Liver (tissue), 9 donors: Measurements from ENCODE around the gene MFSD2B. TPM values are rescaled to one million over a fixed set of nuclear protein-coding genes. Genes with fewer than 3 reads are reported as not detected.

Experiments used
- DNase-seq: peaks from one replicate; pipeline ENCODE4 v3.0.0-alpha.2; 2017; ENCODE audit warnings: low spot score
- H3K27ac ChIP-seq, 2 donors: one replicate each; pipeline ENCODE4 v1.7.0; 2013; ENCODE audit warnings: inconsistent platforms in 2 of 2, low read length in 2 of 2, control low read depth in 1 of 2, low read depth in 1 of 2, mild to moderate bottlenecking in 1 of 2
- H3K27me3 ChIP-seq, 4 donors: one replicate each; pipeline versions ENCODE4 v1.6.1 to v1.7.0; 2013; ENCODE audit warnings: low read length in 3 of 4, inconsistent platforms in 1 of 4, mild to moderate bottlenecking in 1 of 4, moderate library complexity in 1 of 4; ENCODE audit not compliant: control insufficient read depth in 4 of 4, insufficient read depth in 4 of 4
- H3K36me3 ChIP-seq, 4 donors: one replicate each; pipeline versions ENCODE4 v1.6.1 to v1.7.0; 2013; ENCODE audit warnings: low read length in 3 of 4, mild to moderate bottlenecking in 3 of 4, low read depth in 1 of 4, moderate library complexity in 1 of 4; ENCODE audit not compliant: control insufficient read depth in 4 of 4, insufficient read depth in 3 of 4
- H3K4me1 ChIP-seq, 4 donors: one replicate each; pipeline versions ENCODE4 v1.6.1 to v1.7.0; 2013; ENCODE audit warnings: low read length in 3 of 4, mild to moderate bottlenecking in 3 of 4, moderate library complexity in 1 of 4; ENCODE audit not compliant: control insufficient read depth in 4 of 4, insufficient read depth in 4 of 4
- H3K4me3 ChIP-seq, 3 donors: one replicate each; pipeline versions ENCODE4 v1.6.1 to v1.7.0; 2013; ENCODE audit warnings: low read length in 3 of 3, control low read depth in 1 of 3, low read depth in 1 of 3, mild to moderate bottlenecking in 1 of 3
- H3K9ac ChIP-seq, 2 donors: one replicate each; pipeline ENCODE4 v1.7.0; 2013; ENCODE audit warnings: low read length in 2 of 2, mild to moderate bottlenecking in 2 of 2, moderate library complexity in 2 of 2, control low read depth in 1 of 2, low read depth in 1 of 2
- H3K9me3 ChIP-seq, 4 donors: one replicate each; pipeline versions ENCODE4 v1.6.1 to v1.7.0; 2013; ENCODE audit warnings: low read length in 3 of 4; ENCODE audit not compliant: control insufficient read depth in 4 of 4
- EGR1 ChIP-seq, 2 donors: IDR thresholded peaks; 2 replicates each; pipeline ENCODE4 v1.6.1; 2016 to 2018; ENCODE audit warnings: antibody characterized with exemption in 2 of 2, low read depth in 2 of 2
- FOXA1 ChIP-seq: IDR thresholded peaks from 2 replicates; pipeline ENCODE4 v1.6.1; 2016; ENCODE audit warnings: antibody characterized with exemption
- FOXA2 ChIP-seq: IDR thresholded peaks from 2 replicates; pipeline ENCODE4 v1.6.1; 2016; ENCODE audit warnings: antibody characterized with exemption
- GABPA ChIP-seq, 2 donors: IDR thresholded peaks in 1 of 2; conservative IDR thresholded peaks in 1 of 2; 2 replicates each; pipeline ENCODE4 v1.6.1; 2016; ENCODE audit warnings: antibody characterized with exemption in 2 of 2, mild to moderate bottlenecking in 1 of 2, moderate library complexity in 1 of 2
- MAX ChIP-seq: IDR thresholded peaks from 2 replicates; pipeline ENCODE4 v1.6.1; 2016; ENCODE audit warnings: antibody characterized with exemption
- NR2F2 ChIP-seq: IDR thresholded peaks from 2 replicates; pipeline ENCODE4 v1.6.1; 2016; ENCODE audit warnings: antibody characterized with exemption
- RAD21 ChIP-seq, 2 donors: IDR thresholded peaks; 2 replicates each; pipeline ENCODE4 v1.6.1; 2016; ENCODE audit warnings: antibody characterized with exemption in 2 of 2, mild to moderate bottlenecking in 2 of 2
- REST ChIP-seq: IDR thresholded peaks from 2 replicates; pipeline ENCODE4 v1.6.1; 2016; ENCODE audit warnings: antibody characterized with exemption, mild to moderate bottlenecking
- SP1 ChIP-seq: IDR thresholded peaks from 2 replicates; pipeline ENCODE4 v1.6.1; 2018; ENCODE audit warnings: antibody characterized with exemption, mild to moderate bottlenecking
- TAF1 ChIP-seq: conservative IDR thresholded peaks from 2 replicates; pipeline ENCODE4 v1.6.1; 2016; ENCODE audit warnings: antibody characterized with exemption, mild to moderate bottlenecking
- YY1 ChIP-seq: IDR thresholded peaks from 2 replicates; pipeline ENCODE4 v1.6.1; 2016; ENCODE audit warnings: antibody characterized with exemption, mild to moderate bottlenecking
- WGBS: extraction: QIAGEN DNeasy Blood & Tissue Kit; methylation state at CpG from one replicate; pipeline ENCODE4 v1.1.7; 2013; 5-methylcytosine and 5-hydroxymethylcytosine counted together
- polyA plus RNA-seq, 2 donors: library from polyadenylated mRNA; stranded (reverse) in 1 of 2; unstranded in 1 of 2; fragments of 200-250 nt in 1 of 2; fragments of >200 nt in 1 of 2; fragmentation: Nextera tagmentation in 1 of 2; extraction: Ambion mirVana in 1 of 2; gene quantifications; one replicate each; pipeline versions ENCODE4 v1.2.1 to v1.2.3, GENCODE V29; 2013 to 2015
- total RNA-seq, 2 donors: library from RNA; depleted of rRNA; stranded (reverse); fragments of >200 nt; gene quantifications; one replicate each; pipeline ENCODE4 v1.2.3, GENCODE V29; 2014
- TF ChIP-seq, protein P1 (sequence below): IDR thresholded peaks from 2 replicates; pipeline ENCODE4 v1.6.1; 2016; ENCODE audit warnings: antibody characterized with exemption
- TF ChIP-seq, protein P2 (sequence below): fragments of 150-350 bp; IDR thresholded peaks from 2 replicates; pipeline ENCODE4 v1.5.1; 2017; ENCODE audit warnings: improper control_type of control experiment, low read depth, low read length; ENCODE audit not compliant: missing input control
- donor health status: healthy.
- donor health status: healthy.
- donor health status: healthy.
- donor health status: healthy.
- donor health status: healthy.

MFSD2B gene
- total and polyA plus RNA-seq, 4 donors = 0.02 to 26.1 (median 0.22) TPM

DNA sequence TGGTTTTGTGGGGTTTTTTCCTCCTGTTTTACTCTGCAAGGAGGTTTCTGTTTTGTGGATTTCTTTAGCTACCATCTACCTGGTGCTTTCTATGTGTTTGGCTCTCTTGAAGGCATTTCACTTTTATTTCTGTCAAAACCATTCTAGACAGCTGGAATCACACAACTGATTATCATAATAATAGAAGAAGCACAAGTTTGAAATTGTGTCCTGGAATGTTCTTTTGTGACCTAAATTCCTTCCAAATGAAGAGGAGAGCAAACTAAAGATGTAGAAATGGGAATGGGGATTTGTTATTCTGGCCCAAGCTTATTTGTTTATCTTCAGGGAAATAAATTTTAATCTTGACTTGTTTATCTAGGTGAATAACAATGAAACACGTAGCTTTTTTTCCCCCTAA lies 17.0 kb upstream of the MFSD2B start:
- no peak overlapping the region for H3K4me3 ChIP-seq
- TF ChIP-seq MAX (no peak), GABPA (IDR thresholded peaks at IDR 0.05 in 1 of 2, conservative IDR thresholded peaks at IDR 0.05 in 1 of 2) (no peak), FOXA2 (no peak)
- no peak overlapping the region for H3K9ac ChIP-seq
- WGBS = 71% methylated on average over 1 of the region's 1 CpG
- no peaks in the 10 kb centered on the region for H3K9me3 ChIP-seq
- H3K27me3 ChIP-seq = no peaks in the 10 kb centered on the region
- H3K36me3 ChIP-seq = no peaks in the 10 kb centered on the region
- H3K27ac ChIP-seq = no peak overlapping the region
- H3K4me1 ChIP-seq = no peaks in the 10 kb centered on the region
- DNase-seq = no peak

- Histone ChIP-seq H3K36me3 (no peaks in the 10 kb centered on the region), H3K4me3 (no peak overlapping the region), H3K27me3 (no peaks in the 10 kb centered on the region), H3K9me3 (no peaks in the 10 kb centered on the region), H3K9ac (no peak overlapping the region), H3K4me1 (no peaks in the 10 kb centered on the region), H3K27ac (no peak overlapping the region)
- TF ChIP-seq, protein P1, sequence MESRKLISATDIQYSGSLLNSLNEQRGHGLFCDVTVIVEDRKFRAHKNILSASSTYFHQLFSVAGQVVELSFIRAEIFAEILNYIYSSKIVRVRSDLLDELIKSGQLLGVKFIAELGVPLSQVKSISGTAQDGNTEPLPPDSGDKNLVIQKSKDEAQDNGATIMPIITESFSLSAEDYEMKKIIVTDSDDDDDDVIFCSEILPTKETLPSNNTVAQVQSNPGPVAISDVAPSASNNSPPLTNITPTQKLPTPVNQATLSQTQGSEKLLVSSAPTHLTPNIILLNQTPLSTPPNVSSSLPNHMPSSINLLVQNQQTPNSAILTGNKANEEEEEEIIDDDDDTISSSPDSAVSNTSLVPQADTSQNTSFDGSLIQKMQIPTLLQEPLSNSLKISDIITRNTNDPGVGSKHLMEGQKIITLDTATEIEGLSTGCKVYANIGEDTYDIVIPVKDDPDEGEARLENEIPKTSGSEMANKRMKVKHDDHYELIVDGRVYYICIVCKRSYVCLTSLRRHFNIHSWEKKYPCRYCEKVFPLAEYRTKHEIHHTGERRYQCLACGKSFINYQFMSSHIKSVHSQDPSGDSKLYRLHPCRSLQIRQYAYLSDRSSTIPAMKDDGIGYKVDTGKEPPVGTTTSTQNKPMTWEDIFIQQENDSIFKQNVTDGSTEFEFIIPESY = no peak
- DNase-seq = no peak
- WGBS = over 99% methylated on average over 8 of the region's 8 CpGs
Observed at GRCh38 chr2:23993736-23994269, 16.1 kb upstream of the MFSD2B start.

GRCh38 chr2:23994567-23994966 lies 15.3 kb upstream of the MFSD2B start:
- H3K4me3 ChIP-seq = no peak overlapping the region
- no peaks in the 10 kb centered on the region for H3K27me3 ChIP-seq
- H3K9me3 ChIP-seq = no peaks in the 10 kb centered on the region
- no peak overlapping the region for H3K9ac ChIP-seq
- WGBS = 76% methylated on average over 1 of the region's 1 CpG
- TF ChIP-seq, protein P1 = no peak
- TF ChIP-seq FOXA2 (no peak), YY1 (no peak), REST (no peak), MAX (no peak), GABPA (IDR thresholded peaks at IDR 0.05 in 1 of 2, conservative IDR thresholded peaks at IDR 0.05 in 1 of 2) (no peak), FOXA1 (no peak), EGR1 (IDR thresholded peaks at IDR 0.05; ENCODE audit: low read depth in 2 of 2) (no peak), TAF1 (no peak), SP1 (no peak), RAD21 (IDR thresholded peaks at IDR 0.05) (no peak), NR2F2 (no peak)
- TF ChIP-seq, protein P2, sequence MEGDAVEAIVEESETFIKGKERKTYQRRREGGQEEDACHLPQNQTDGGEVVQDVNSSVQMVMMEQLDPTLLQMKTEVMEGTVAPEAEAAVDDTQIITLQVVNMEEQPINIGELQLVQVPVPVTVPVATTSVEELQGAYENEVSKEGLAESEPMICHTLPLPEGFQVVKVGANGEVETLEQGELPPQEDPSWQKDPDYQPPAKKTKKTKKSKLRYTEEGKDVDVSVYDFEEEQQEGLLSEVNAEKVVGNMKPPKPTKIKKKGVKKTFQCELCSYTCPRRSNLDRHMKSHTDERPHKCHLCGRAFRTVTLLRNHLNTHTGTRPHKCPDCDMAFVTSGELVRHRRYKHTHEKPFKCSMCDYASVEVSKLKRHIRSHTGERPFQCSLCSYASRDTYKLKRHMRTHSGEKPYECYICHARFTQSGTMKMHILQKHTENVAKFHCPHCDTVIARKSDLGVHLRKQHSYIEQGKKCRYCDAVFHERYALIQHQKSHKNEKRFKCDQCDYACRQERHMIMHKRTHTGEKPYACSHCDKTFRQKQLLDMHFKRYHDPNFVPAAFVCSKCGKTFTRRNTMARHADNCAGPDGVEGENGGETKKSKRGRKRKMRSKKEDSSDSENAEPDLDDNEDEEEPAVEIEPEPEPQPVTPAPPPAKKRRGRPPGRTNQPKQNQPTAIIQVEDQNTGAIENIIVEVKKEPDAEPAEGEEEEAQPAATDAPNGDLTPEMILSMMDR = no peak
- no peaks in the 10 kb centered on the region for H3K4me1 ChIP-seq
- H3K27ac ChIP-seq = no peak overlapping the region
- DNase-seq = no peak
- peaks cover 0 to under 1% (median 0%) of the 10 kb centered on the region in 4 donors for H3K36me3 ChIP-seq
